ENCODE measurements around the gene RBP7.
"Not testable (repeated sequence)": the region's sequence is repeated elsewhere in the genome, so short reads cannot be mapped to it uniquely, and the experiment has no call there.

RBP7 gene

DNA sequence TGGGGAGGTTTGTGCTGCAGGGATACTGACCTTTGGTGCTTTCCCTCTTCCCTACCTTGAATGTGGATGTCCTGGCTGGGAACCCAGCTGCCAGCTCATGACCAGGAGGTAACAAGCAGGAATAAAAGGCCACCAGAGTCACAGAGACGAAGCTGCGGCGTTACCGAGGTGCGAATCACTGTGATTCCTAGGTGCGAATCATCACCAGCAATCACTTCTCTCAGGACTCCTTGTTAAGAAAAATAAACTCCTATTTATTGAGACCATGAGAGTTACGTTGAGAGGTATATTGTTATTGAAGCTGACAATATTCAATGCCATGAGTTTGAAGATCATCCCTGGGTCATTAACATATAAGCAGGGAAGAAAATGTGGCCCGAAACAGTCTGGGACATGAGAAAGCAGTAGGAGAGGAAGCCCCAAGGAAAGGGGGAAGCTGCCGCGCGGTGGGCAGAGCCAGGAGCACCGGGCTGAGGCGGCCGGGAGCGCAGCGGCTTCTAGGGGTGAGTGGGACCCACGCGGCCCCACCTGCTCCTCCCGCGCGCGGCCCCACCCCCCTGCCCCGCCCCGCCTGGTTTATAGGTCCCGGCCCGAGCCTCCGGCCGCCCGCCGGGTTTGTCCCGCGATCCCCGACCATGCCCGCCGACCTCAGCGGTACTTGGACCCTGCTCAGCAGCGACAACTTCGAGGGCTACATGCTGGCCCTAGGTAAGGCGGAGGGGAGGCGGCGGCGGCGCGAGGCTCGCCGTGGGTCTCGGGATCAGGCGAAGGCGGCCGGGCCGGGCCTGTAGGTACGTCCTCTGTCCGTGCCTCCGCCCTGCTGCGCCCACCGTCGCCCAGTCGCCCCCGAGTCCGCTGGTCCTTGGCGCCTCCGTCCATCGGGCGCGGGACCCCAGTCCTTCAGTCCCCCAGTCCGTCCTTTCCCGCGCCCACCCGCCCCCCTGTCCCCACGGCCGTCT is at the start of gene RBP7:
RBP7 (plus strand) TSS at position 605 of the 959 bp plus-strand sequence; CDS start at position 636, 31 bp downstream.
- DNase-seq = peak; percentile 0 to 7

DNA sequence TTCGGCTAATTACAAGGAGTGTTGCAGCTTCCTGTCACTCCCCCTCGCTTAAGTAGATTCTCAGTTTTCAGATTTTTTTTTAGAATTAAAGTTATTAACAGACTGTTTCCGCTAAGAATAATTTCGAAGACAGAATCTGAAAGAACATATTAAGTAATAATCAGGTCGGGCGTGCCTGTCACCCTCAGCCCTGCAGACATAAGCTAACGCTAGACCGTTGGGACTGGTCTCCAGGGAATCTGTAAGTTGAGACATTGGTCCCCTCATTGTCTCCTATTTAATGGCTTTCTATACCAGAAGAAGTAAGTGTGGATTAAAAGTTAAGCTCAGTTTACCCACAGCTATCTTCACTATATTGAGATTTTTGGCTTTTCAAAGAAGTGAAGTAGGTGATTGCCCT is 39.3 kb upstream of the RBP7 start:
- DNase-seq = no peak

DNA sequence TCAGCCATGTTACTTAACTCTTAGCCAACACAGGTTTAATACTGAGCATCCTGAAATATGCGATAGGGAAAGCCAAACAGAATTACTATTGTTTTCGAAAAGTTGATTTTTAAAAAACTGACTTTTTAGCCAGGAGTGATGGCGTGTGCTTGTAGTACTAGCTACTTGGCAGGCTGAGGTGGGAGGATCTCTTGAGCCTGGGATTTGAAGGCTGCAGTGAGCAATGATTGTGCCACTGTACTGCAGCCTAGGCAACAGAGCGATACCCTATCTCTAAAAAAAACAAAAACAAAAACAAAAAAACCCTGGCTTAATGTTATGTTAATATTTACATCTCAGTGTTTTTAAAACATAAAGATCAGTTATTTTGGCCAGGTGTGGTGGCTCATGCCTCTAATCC is 37.0 kb upstream of the RBP7 start:
- no peak for DNase-seq

DNA sequence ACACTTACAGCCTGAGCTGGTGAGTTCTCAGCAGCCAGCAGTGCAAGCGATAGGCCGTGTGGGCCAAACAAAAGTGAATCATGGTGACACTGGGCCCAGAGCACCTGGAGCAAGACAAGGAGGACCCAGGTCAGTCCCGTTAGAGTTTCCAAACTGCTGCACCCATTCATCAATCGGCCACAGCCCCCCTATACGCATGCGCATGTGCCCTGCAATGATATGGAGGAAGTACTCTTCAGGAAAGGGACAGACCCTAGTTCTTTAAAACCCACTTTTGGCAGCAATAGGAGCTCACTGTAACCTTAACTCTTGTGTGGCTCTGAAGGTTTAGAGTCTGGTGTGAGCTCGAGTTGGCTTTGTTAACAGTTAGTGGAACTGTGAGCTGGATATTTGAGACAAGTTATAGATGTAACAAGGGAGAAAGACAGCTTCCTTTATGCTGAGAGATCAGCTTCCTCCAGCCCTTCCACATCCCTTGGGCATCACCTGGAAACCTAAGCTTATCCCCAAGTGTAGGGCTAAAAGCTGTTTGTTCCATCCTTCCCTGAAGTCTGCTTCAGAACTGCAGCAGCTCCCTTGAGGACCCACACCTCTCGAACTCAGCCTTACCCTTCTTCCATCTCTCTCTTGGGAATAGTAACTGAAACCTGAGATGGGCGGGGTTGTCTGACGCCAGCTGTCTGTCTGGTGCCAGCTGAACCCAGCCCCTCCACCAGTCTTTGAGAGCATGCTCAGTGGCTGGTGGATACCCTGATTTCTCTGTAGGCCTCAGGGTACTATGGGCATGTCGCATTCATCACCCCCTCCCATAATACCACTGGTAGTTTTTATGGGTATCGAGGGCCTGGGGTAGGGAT is 36.1 kb upstream of the RBP7 start:
- peak in 1 of 2 donors; percentile 43 for DNase-seq

GRCh38 chr1:9984253-9984652 is 12.8 kb upstream of the RBP7 start:
- no peak for DNase-seq

- no peak for DNase-seq
Observed at GRCh38 chr1:9985001-9985400, 12.0 kb upstream of the RBP7 start.

- no peak for DNase-seq
Observed at GRCh38 chr1:9989773-9990172, 7.3 kb upstream of the RBP7 start.

DNA sequence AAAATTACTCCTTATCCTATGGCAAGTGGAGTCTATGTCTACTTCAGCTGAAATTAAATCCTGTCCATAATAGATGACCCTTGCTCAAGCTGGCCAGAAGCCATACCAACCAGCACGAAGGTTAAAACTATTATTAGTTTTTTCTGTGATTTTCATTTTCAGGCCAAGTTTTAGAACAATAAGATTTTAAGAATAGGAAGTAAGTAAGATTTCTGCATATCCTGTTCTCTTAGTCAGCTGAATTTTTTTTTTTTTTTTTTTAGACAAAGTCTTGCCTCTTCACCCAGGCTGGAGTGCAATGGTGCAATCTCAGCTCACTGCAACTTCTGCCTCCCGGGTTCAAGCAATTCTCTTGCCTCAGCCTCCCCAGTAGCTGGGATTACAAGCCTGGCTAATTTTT is 6.1 kb upstream of the RBP7 start:
- peak in 1 of 2 donors; percentile 23 for DNase-seq

- DNase-seq = no peak
Observed at GRCh38 chr1:9992910-9993309, 4.1 kb upstream of the RBP7 start.

DNA sequence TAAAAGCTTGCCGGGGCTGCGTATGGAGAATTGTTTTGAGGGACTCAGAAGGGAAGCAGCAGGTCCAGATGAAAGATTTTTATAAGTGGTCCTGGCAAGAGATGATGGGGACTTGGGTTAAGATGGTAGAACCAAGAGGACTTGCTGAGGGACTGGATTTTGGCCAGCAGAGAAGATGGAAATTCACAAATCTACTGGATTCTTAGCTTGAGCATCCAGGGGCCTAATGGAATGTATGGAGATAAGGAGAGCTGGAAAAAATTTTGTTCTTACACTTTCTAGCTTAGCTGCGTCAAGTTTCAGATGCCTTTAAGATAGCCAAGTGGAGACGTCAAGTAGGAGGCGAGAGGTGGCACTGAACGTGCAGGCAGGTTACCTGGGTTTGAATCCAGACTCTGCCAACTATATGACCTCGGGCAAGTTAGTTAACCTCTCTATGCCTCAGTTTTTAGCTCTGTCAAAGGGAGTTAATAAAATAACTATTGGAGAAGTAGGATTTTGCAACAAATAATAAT is 3.4 kb upstream of the RBP7 start:
- DNase-seq = no peak

GRCh38 chr1:10001016-10001665 is 4.1 kb downstream of the RBP7 start:
- DNase-seq = no peak

- not testable (repeated sequence) for DNase-seq
Observed at GRCh38 chr1:10005248-10005647, 8.2 kb downstream of the RBP7 start.

GRCh38 chr1:10007169-10007568 is 10.1 kb downstream of the RBP7 start:
- no peak for DNase-seq

DNA sequence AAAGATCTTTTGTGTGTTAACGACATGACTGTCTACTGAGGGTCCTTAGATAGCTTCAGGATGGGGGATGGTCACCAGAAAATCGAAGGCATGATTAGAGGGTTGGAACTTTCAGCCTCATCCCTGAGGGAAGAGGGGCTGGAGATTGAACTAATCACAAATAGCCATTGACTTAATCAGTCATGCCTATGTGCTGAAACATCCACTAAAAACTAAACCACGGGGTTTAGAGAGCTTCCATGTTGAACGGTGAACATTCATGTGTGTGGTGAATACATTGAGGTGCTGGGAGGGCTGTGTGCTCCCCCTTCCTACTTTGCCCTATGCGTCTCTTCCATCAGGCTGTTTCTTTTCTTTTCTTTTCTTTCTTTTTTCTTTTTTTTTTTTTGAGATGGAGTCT is 17.0 kb downstream of the RBP7 start:
- no peak for DNase-seq

DNA sequence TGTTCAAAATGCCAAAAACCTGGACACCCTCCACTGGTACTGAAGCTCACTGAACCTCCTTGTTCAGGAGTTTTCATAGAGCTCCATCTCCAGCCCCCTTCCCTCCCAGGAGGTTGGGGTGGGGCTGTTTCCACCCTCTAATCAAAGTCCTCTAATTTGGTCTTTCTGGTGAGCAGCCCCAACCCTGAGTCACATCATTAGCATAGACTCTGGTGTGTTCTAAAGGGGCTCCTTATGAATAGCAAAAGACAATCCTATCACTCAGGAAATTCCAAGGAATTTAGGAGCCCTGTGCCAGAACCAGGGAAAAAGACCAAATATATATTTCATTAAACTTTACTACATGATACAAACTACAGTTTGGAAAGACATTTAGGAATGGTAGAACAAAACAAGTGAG is 22.5 kb downstream of the RBP7 start:
- no peak for DNase-seq

- no peak for DNase-seq
Observed at GRCh38 chr1:10020086-10020485, 23.1 kb downstream of the RBP7 start.

GRCh38 chr1:10020678-10021077 is 23.6 kb downstream of the RBP7 start:
- DNase-seq = not testable (repeated sequence)

DNA sequence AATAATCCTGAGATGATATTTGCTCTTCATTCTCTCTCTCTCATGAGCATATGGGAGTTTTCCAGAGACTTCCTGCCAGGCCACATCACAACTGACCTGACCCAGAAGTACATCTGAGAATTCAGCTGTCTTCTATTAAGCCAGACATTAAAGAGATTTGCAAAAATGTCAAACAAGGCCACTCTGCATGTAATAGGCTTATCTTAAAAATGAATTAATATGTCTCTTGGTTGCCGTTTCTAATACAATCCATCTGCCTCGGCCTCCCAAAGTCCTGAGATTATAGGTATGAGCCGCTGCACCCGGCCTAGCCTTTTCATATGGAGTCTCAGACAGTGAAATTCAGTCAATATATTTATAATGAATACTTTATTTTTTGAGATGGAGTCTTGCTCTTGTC is 25.0 kb downstream of the RBP7 start:
- not testable (repeated sequence) for DNase-seq

DNA sequence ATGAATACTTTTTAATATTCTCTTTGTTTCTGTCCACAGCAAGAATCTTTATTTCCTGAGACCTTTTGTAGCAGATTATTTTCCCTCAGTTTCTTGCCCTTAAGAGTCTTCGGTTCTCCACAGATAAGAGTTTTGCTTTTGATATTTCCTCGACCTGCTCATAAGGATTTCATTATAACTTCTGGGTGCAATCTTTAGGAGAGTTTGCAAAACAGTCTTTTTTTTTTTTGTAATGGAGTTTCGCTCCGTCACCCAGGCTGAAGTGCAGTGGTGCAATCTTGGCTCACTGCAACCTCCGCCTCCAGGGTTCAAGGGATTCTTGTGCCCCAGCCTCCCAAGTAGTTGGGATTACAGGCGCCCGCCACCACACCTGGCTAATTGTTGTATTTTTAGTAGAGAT is 25.6 kb downstream of the RBP7 start:
- DNase-seq = no peak

DNA sequence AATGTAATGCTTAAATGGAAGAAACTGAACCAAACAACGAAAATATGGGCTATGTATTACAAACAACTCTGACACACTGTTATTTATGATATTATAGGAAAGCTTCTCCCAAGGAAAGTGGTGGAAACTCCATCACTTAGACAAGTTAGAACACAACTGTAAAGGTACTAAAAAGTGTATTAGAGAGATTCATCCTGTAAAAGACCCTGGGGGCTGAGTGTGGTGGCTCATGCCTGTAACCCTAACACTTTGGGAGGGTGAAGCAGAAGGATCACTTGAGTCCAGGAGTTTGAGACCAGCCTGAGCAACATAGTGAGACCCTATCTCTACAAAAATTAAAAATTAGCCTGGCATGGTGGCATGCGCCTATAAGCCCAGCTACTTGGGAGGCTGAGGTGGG is 28.3 kb downstream of the RBP7 start:
- DNase-seq = no peak

DNA sequence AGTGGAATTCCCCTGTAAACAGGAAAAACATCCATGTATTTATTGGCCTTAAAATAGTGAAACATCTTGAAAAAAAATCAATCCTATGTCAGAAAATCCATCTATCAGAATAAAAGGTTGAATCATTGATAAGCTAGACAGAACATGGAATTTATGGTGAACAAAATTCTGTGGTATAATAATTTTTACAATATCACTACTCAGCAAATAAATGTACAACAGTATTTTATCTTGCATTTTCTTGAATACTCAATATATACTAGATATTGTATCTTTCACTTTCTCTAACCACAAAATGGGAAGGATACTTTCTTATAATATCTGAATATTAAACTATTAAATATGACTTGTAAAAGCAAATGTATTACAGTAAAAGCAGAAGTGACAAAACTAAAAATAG is 30.0 kb downstream of the RBP7 start:
- DNase-seq = no peak

DNA sequence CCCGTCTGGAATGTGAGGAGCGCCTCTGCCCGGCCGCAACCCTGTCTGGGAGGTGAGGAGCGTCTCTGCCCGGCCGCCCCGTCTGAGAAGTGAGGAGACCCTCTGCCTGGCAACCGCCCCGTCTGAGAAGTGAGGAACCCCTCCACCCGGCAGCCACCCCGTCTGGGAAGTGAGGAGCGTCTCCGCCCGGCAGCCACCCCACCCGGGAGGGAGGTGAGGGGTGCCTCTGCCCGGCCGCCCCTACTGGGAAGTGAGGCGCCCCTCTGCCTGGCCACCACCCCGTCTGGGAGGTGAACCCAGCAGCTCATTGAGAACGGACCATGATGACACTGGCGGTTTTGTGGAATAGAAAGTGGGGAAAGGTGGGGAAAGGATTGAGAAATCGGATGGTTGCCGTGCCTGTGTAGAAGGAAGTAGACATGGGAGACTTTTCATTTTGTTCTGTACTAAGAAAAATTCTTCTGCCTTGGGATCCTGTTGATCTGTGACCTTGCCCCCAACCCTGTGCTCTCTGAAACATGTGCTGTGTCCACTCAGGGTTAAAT is 32.0 kb downstream of the RBP7 start:
- DNase-seq = not testable (repeated sequence)

- no peak for DNase-seq
Observed at GRCh38 chr1:10031461-10031860, 34.4 kb downstream of the RBP7 start.

Data from CD4-positive, alpha-beta T cell treated with Interleukin-1 beta for 1 hour (primary cell).